Activated T-cell treated with anti-CD3 and anti-CD28 coated beads, Interleukin-2, amount 50 U/mL, for 1 hour (primary cell): ENCODE data around the gene FBXW4.
A peak's percentile ranks its signal among the peaks of the same experiment; 100 is the strongest.
"Not testable (repeated sequence)": the region's sequence is repeated elsewhere in the genome, so short reads cannot be mapped to it uniquely, and the experiment has no call there.

ENCODE experiments used
- DNase-seq: peaks from one replicate; pipeline ENCODE4 v3.0.0-alpha.2; 2020

FBXW4 gene

DNA sequence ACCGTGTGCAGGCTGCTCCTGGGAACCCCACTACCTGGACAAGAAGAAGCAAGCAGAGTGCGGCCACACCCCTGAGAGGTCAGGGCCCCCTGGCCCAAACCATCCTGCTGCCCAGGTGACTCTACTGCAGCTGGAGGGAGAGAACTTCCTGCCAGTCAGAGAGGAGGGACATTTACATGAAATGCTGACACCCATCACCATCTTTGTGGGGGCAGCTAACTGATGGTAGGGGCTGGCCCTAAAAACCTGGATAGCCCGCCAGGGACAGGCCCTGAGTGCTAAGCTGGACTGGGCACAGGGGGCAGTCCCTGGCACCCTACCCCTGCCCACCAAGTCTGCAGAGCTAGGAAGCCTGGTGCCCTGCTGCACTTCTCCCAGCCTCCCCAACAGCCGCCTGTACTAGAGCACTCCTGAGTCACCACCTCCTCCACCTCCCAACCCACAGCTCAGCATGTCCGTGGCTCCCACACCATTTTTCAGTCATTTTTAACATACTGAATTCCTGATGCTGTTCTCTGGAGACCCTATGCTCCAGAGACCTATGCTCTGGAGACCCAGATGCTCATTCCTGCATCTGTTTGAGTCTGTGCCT is 79.3 kb downstream of the FBXW4 start:
- no peak for DNase-seq

DNA sequence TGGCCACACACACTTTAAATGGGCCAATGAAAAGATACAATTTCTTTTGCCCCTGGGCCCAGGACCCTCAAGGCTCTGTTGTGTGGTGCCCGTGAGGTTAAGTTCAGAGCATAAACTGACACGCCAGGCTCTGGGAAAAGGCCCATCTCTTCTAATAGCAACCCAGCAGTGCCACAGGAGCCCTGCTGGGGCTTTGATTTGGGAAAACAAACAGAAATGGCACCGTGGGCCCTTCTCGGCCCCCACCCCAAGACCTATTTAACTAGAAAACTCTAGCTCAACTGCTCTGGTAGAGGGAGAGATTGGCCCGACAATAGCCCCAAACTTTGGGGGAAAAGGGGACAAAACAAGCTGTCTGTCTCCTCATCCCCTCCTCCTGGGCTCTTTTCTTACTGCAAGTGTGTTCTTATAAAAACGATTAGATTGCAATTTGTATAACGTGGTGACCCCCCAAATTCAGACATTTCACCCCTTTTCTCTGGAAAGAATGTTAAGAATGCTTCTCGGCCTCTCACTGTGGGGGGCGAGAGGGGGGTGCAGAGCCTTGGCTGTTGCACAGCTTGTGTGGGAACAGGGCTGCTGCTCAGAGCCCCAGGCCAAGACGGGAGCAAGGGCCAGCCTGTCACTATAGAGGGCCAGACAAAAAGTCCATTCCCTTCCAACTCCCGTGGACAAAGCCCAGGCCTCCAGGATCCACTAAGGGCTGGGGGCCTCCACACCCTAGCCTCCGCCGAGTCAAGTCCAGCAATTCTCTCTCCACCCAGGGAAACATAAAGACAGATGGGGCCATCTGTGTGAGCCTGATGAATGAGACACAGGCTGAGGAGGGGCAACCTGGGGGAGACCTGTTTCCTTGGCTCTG is 80.1 kb downstream of the FBXW4 start:
- no peak for DNase-seq

DNA sequence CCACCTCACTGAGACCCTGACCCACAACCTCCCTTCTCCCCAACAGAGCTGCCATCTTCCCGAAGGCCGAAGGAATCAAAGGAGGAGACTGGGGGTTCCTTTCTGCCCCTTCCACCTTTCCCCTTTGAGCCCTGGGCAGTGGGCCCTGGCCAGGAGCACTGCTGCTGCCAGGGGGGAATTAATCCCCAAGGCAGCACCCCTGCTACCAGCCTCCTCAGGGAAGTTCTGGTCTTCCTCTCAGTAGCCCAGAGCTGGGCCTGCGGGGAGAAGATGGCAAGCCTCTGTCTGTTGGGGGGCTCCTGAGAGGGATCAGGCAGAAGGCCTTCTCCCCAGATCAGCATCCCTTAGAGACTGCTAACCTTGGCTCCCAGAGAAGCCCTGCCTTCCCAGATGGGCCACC is 81.3 kb downstream of the FBXW4 start:
- DNase-seq: no peak

DNA sequence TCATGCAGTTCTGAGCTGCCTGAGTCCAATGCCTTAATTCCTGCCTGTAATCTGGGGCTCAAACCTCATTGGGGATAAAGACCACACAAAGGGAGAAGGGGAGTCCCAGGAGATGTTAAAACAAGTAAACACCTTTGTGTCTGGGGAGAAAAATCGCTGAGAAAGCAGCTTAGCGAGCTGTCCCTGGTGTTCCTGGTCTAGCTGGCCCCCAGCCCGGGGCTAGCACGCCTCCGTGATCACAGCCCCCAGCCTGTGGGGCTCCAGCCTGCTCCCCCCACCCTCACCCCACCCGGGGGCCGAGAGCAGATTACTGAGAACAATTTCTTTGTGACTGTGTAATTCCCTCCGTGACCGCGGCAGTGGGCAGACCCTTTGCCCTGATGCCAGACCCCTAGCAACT is 82.1 kb downstream of the FBXW4 start:
- no peak for DNase-seq

DNA sequence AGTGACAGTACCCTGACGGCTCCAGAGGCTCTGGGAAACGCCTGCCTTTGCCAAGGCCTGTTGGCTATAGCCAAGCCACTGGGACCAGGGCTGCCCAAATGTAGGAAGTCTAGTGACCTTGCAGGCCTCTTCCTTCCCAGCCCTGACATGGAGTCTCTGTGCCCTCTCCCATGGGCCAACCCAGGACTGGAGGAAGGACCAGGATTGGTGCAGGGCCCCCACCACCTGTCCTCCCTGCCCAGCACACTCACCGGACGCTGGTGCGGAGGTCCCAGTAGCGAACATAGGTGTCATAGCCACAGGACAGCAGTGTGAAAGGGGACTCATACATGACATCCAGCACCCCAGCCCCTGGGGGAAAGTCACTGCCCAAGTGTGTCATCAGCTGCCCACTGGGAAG is 82.9 kb downstream of the FBXW4 start:
- DNase-seq: no peak

DNA sequence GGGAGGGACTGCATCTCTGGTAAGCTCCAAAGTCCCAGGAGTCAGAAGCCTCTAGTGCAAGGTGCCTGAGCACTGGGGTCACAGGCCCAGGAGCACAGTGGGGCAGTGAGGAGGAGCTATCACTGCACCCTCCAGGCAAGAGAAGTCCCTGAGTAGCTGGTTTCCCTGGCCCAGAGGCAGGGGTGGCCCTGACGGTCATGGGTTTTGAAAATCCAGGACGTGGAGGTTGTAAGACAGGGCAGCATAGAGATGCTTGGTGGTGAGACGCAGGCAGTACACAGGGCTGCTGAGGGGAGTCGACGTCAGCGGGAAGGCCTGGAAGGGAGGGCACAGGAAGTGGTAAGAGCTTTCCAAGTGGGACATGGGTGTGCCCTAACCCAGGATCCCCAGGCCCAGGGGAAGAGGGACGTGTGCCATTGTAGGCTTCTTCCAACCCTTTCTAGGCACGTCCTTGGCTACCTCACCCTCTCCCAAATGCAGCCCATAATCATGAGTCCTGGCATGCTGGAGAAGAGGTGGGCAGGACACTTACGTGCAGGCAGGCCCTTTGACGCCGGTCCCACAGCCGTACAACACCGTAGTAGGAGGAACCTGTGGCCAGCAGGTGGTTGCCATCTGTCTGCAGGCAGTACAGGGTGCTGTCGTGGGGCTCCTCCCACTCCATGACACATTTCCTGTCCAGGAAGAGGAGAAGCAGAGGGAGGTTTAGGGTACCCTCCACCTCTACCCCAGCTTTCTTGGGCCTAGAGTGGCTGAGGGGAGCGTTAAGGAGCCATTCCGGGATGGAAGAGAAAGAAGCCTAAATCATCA is 83.7 kb downstream of the FBXW4 start:
- DNase-seq: no peak

DNA sequence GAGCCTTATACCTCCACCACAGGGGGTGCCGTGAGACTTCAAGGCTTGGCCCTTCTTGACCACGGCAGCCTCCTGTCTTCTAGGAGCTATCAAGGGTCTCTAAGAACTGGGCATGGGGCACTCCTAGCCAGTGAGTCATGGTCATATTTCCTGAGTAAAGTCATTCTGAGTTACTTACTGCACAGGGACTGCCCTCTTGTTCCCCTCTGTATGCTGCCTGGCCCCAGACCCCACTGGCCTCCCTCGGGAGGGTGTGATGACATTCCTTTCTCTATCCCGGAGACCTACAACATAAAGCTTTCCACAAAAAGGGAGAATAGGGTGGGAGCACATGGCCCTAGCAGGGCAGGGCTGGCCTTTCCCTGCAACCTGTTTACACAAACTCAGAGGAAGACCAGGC is 85.5 kb downstream of the FBXW4 start:
- DNase-seq: no peak

DNA sequence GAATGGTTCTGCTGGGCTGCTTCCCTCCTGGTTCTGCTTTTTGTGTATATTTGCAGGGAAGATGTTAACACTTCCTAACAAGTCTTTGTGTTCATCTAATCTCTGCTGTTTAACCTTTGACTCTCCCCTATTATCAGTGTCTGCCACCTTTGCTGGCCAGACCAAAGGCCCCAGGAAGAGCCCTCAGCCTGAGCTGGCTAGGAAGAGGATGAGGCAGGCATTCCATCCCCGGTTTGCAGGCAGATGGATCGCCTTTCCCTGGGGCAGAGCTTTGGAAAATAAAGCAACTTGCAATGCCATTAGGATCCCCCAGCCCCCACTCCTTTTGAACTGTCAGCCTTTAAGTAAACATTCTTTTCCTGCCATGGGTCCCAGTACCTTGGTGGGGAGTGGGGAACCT is 87.8 kb downstream of the FBXW4 start:
- no peak for DNase-seq

DNA sequence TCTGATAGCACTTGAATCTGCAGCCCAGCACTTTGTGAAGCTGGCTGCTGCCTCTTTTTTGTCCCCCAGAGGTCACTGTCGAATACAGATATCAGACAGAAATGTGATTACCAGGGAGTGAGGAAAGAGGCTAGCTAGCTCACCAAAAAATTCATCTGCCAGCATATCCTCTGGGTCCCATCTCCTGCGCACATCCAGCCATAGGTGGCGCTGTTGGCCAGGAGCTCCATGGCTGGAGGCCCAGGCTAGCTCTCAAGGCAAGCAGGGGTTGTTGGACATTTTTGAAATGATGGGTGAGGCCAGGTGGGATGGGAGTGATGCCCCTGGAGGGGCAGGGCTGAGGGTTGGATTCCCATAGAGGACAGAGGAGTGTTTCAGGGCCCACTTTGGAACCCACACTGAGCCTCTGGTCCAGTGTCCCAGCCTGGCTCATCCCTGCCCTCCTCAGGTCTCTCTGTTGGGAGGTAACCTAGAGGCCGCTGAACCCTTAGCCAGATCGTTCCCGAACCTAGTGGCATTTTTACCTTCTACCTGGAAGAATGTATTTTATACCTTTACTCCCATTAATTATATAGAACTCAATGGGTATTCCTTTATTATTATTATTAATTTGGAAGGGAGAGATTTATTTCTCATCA is 92.1 kb downstream of the FBXW4 start:
- peak; percentile 45 for DNase-seq

DNA sequence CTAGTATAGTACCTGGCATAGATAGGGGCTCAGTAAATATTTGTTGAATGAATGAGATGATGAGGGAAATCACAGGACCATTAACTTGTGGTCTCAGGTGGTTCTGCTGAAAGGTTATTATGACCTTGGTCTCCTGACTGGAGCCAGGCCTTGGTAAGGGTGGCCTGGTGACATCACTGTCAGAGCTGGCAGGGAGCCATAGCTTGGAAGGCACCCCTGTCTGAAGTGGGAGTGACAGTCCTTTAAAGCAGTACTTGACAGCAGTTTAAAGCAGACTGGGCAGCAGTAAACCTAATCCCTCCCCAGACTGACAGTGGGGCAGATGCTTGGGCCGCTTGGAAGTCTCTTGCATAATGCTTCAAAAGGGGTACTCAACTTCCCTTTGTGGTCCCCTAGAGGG is 93.4 kb downstream of the FBXW4 start:
- DNase-seq: no peak

DNA sequence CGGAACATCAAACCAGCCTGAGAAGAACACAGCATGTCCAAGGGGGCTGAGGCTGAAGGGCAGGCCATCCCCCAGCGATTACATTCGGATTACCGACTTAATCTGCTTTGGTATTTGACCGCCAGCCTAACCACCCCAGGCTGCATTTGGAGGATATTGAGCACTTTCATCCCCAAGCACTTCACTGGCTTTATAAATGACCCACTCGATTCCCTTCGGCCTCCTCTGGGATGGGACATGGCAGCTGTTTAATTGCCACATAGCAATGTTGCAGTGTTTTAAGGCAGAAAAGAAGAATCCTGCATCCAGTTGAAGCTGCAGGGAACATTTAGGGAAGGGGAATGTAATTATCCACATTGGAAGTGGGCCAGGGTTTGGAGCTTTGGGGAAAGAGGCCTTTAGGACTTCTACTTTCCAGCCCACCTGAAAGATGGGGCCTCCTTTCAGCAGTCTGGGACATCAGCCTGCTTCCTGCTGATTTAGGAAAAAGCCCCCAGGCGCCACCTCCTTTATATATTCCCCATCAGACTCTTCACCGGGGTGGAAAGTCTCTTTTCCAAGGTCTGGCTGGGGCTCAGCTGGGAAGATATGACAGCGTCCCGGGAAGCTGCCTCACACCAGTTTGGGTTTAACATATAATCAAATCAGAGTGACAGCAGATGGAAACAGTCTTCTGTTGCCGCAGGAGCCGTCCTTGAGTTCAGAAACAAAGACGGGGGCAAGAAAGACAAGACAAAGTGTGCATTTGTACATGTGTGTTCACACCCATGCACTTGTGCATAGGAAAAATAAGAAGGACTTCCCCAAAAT is 97.7 kb downstream of the FBXW4 start:
- DNase-seq: no peak

DNA sequence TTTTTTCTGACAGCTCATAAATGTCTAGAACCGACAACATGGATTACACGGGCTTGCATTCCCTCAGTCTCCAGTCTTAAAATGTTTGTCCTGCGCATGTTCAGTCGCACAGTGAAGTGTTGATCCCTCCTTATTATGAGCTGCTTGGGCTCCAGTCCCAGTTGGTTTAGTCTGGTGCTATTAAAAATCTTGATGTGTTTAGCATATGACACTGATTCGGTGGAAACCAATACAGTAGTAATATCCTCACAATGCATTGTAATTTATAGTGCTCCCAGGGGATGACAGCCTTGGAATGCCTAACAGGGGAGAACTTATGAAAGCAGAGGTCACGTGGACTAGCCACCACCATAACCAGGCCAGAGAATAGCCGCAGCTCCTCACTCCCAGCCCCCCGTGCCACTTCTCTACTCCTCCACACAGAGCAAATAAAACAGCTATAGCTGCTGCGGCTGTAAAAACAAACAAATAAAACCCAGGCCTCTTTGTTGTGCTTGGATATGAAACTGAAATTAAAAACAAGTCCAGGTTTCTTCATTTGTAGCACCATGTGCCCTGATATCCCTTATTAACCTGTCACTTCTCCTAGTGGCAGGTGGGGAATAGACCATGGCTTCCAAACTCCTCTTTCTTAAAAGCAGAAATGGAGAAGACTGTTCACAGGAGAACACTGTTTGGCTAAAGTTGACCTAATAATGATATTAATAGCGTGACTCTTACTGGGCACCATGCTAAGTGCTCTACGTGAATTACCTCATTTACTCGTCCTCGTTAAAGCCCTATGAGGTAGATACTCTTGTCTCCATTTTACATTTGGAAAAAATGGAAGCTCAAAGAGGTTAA is 99.2 kb downstream of the FBXW4 start:
- no peak for DNase-seq

DNA sequence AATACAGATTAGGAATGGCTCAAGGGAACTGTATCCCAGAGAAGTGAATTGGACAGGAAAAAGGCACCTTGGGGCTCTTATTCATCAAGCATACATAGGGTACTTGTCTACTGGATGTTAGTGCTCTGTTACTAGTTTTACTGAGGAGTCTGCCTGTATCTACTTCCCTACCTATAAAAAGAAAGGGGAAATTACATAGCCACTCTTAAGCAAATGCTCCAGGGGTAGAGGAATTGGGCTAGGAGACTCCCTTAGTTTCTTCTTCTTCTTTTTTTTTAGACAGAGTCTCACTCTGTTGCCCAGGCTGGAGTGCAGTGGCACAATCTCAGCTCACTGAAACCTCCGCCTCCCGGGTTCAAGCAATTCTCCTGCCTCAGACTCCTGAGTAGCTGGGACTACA is 101.6 kb downstream of the FBXW4 start:
- not testable (repeated sequence) for DNase-seq

DNA sequence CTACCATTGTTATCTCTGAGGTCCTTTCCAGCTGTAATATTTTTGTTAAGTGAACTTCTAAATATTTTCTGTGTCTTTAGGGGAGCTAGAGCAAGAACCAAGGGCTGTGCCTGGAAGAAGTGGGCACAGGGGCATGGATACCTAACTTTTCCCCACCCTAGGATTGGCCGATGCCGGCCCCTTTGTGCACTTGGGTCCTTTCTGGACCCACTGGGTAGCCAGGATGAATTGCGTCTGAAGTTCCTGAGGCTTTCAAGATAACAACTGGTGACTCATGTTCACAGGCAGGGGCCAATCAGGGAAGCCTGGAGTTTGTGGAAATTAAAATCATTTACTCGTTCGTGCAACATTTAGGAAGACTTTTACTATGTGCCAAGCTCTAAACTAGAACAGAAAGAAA is 106.1 kb downstream of the FBXW4 start:
- no peak for DNase-seq

DNA sequence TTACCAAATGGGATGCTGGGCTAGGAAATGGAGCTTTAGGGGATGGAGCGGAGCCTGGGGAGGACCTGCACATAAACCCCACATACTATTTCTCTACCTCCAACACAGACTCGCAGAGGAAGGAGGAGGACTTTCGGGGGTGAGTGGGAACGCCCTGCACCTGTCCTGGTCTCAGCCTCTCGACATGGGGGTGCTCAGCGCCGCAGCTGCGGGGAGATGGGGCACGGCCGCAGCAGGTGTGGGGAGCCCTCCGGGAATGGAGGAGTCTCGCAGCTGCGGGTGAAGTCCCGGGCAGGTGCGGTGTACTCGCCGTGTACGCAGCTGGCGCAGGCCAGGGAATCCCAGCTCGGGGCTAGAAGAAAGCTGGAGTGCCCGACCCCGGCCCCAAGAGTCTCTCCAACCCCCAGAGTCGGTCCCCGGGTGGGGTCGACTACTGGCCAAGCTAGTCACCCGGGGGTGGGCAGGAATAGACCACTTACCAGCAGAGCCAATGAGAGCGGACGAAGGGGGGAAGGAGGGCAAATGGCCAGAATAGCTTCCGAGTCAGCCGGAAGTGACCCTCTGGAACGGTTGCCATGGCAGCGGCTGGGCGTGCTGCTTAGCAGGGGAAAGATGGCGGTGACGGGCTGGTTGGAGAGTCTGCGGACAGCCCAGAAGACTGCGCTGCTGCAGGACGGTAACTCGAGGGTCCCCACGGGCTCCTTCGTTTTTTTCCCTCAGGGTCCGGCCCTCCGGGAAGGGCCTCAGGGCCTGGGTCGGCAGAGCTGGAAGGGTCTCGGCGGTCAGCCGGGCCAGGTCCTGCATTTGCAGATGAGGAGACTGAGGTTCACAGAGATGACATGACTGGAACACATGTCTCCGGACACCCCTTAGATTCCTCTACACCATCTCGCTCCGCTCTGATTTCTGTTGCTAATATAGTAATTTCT is 107.0 kb downstream of the FBXW4 start, which contains the start of the genes DPCD and POLL:
Gene DPCD (plus strand): TSS at position 597 of the 929 bp plus-strand sequence. CDS start 16 bp downstream, at position 613.
Gene POLL (minus strand): TSS at position 533 of the 929 bp plus-strand sequence. CDS start 897 bp downstream, outside the sequence.
- DNase-seq: peak; percentile 87

DNA sequence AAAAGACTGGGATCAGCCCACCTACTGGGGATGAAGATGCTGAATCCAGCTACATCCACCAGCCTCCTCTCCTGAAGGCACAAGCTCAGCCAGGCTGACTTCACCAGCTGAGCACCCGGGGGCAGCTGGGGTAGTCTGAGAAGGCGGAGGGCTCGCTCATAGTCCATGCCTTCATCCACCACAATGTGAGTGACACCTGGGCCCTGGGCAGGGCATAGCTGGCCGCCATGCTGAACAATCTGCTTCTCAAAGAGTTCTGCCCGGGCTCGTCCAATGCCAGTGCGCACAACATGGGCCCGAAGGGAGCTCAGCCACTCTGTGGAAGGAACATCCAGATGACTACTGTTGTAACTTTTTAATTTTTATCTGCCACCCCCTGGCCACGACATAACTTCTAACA is 109.1 kb downstream of the FBXW4 start:
- no peak for DNase-seq

DNA sequence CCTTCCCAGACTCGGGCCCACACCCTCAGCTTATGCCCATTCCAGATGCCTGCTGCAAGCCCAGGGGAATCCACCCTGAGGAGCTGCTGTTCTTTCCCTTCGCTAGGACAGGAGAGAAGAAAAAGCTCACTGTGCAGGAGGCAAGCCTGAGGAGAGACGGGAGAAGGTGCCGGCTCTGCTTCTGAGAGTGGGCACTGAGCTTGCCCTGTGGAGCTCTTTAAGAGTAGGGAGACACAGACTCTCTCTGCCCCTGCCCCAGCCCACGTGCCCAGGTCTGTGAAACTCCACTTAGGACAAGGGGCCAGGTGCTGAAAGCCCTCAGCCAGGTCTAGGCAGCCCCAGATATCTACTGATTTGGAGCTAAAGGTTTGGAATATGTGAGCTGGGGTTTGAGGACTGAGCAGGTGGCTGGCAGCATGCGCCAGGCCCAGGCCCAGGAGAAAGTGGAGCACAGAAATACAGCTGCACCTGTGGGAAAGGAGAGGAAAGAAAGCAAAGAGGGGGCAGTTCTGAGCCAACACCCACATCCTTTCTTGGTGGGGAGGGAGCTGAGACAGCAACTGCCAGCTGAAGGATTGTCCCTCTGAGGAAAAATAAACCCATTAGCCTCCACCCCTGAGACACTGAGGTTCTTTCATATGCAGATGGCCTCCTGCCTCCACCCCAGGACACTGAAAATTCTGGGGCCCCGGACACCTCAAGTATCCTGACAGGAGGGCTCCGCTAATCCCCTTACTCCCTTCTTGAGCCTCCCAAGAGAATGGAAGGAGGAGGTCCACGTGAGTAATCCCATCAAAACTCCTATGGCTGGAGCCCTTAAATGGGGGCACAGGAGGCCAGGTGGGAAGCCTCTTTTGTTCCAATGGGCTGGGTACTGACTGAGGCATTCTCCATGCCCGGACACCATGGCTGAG is 114.2 kb downstream of the FBXW4 start:
- no peak for DNase-seq

DNA sequence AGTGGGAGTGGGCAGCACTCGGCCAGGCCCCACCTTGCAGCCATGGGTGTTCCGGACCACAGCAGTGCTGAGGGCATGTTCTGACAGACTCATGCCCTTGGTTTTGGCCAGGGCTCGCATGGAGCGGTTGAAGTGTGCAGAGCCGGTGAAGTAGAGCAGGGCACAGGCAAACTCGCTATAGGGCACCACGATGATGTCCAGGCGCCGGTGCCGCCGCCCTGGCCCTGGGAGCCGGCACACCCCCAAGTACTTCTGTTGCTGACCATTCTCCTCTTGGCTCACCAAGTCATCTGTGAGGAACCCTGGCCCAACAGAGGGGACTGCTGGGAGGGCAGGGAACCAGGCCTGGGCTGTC is 115.5 kb downstream of the FBXW4 start:
- no peak for DNase-seq
